Measurements from ENCODE around the gene CTDNEP1.

Gene CTDNEP1

DNA sequence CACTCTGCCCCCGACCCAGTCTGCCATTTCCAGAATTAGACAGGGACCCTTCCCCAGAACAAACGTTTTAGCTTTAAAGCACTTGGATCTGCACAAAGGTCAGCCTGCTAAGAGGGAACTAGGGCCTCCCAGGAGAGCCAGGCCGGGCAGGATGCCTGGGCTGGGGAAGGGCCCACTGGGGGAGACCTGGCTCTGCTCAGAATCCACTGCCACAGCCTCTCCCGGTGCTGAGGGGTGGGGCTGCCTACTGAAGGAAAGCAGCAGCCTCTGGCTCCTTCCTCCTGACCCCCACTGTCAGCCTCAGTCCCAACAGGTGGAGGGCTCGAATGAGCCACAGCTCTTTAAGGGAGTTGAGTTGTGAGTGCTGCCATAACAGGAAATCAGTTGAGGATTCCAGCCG, 41.2 kb upstream of the CTDNEP1 start:
- TF ChIP-seq, protein P1, sequence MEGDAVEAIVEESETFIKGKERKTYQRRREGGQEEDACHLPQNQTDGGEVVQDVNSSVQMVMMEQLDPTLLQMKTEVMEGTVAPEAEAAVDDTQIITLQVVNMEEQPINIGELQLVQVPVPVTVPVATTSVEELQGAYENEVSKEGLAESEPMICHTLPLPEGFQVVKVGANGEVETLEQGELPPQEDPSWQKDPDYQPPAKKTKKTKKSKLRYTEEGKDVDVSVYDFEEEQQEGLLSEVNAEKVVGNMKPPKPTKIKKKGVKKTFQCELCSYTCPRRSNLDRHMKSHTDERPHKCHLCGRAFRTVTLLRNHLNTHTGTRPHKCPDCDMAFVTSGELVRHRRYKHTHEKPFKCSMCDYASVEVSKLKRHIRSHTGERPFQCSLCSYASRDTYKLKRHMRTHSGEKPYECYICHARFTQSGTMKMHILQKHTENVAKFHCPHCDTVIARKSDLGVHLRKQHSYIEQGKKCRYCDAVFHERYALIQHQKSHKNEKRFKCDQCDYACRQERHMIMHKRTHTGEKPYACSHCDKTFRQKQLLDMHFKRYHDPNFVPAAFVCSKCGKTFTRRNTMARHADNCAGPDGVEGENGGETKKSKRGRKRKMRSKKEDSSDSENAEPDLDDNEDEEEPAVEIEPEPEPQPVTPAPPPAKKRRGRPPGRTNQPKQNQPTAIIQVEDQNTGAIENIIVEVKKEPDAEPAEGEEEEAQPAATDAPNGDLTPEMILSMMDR (IDR thresholded peaks at IDR 0.05; ENCODE audit: low read depth, low read length): no peak
- H3K4me3 ChIP-seq (ENCODE audit: low read depth, low read length): no peak overlapping the region

GRCh38 chr17:7292194-7292593, 40.7 kb upstream of the CTDNEP1 start:
- TF ChIP-seq, protein P1 (IDR thresholded peaks at IDR 0.05; ENCODE audit: low read depth, low read length): no peak
- H3K4me3 ChIP-seq (ENCODE audit: low read depth, low read length): no peak overlapping the region

- H3K4me3 ChIP-seq (ENCODE audit: low read depth, low read length): no peak overlapping the region
- TF ChIP-seq, protein P1 (IDR thresholded peaks at IDR 0.05; ENCODE audit: low read depth, low read length): no peak
Observed at GRCh38 chr17:7290685-7291084, 39.2 kb upstream of the CTDNEP1 start.

GRCh38 chr17:7290166-7290565, 38.6 kb upstream of the CTDNEP1 start:
- H3K4me3 ChIP-seq (ENCODE audit: low read depth, low read length): no peak overlapping the region
- TF ChIP-seq, protein P1 (IDR thresholded peaks at IDR 0.05; ENCODE audit: low read depth, low read length): no peak

GRCh38 chr17:7289256-7290032, 37.9 kb upstream of the CTDNEP1 start:
- TF ChIP-seq, protein P1 (IDR thresholded peaks at IDR 0.05; ENCODE audit: low read depth, low read length): no peak
- no peak overlapping the region for H3K4me3 ChIP-seq (ENCODE audit: low read depth, low read length)

- H3K4me3 ChIP-seq (ENCODE audit: low read depth, low read length): no peak overlapping the region
- TF ChIP-seq, protein P1 (IDR thresholded peaks at IDR 0.05; ENCODE audit: low read depth, low read length): no peak
Observed at GRCh38 chr17:7285679-7286078, 34.1 kb upstream of the CTDNEP1 start.

DNA sequence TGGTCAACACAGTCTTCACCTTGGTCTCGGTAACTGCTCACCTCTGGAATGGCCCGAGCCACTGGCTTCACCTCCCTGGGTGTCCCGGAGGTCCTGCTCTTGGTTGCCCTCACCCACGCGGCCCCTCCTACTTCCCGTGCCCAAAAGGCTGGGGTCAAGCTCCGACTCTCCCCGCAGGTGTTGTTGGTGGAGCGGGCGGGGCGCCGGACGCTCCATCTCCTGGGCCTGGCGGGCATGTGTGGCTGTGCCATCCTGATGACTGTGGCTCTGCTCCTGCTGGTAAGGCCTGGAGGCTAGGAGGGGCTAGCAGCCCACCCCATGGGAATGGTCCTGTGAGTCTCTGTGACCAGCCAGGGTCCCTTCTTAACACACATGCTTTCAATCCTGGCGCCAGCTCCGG, 33.4 kb upstream of the CTDNEP1 start:
- no peak overlapping the region for H3K4me3 ChIP-seq (ENCODE audit: low read depth, low read length)
- TF ChIP-seq, protein P1 (IDR thresholded peaks at IDR 0.05; ENCODE audit: low read depth, low read length): no peak

All from WI38 (cell line).